ENCODE measurements around the gene MAP4.
"Not testable (repeated sequence)": the region's sequence is repeated elsewhere in the genome, so short reads cannot be mapped to it uniquely, and the experiment has no call there.

The MAP4 gene

GRCh38 chr3:47847260-47847659 is 169.0 kb downstream of the MAP4 start:
- DNase-seq (ENCODE audit: low read depth in 2 of 2), result no peak

GRCh38 chr3:47846880-47847248 is 169.4 kb downstream of the MAP4 start:
- DNase-seq (ENCODE audit: low read depth in 2 of 2), result no peak

- no peak for DNase-seq (ENCODE audit: low read depth in 2 of 2)
Observed at GRCh38 chr3:47846186-47846879, 169.9 kb downstream of the MAP4 start.

DNA sequence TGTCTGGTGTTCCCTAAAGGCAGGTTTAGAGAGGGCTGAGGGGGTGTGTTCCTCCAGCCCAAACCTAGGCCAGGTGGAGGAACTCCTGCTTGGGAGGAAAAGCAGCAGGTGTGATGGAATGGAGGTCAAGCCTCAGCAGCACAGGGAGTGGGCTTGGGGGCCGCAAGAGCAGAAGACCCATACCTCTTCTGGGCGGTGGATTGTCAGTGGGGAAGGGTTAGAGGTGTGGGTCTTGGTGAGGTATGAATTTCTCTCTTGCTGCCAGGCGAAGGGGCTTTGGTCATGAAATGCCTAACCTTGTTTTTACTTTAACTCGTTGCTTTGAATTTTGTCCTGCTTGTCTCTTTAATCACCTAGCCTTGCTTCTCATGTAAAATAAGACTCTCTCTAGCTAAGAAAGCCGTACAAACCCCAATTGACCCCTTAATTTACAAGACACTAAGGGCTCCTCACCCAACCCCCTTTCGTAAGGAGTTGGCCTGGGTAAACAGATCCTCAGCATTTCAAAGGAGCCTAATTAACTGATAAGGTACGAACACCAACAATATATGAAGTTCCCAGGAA is 174.3 kb downstream of the MAP4 start:
- DNase-seq (ENCODE audit: low read depth in 2 of 2), result no peak

GRCh38 chr3:47838503-47838902 is 177.7 kb downstream of the MAP4 start:
- no peak for DNase-seq (ENCODE audit: low read depth in 2 of 2)

DNA sequence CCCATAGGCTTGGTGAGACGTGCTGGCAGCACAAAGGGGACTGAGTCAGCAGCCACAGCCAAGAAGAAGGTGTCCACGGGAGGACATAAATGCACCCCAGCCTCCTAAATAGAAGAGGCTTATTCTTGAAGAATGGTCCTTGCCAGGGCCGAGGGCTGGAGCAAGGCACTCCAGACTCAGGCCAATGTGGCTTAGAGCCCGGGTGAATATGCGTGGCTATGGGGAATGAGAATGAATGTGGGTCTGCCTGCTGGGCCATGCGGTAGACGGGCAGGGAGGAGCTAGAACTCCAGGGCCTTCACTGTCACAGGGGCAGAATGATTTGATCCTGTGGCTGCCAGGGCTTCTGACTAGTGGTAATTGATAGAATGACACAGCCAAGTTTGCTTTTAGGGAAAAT is 179.2 kb downstream of the MAP4 start:
- DNase-seq (ENCODE audit: low read depth in 2 of 2), result no peak

DNA sequence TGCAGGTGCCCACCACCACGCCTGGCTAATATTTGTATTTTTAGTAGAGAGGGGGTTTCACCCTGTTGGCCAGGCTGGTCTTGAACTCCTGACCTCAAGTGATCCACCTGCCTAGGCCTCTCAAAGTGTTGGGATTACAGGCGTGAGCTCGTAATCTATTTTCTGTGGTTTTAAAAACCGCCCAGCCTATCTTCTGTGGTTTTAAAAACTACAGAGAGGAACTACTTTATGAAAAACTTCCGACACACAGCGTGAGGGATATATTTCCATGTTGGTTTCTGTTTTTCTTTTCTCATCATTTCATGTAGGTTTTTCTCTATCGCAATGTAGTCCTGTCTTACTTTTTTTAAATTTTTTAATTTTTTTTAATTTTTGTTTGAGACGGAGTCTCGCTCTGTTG is 186.7 kb downstream of the MAP4 start:
- DNase-seq (ENCODE audit: low read depth in 2 of 2), result not testable (repeated sequence)

GRCh38 chr3:47825590-47825989 is 190.6 kb downstream of the MAP4 start:
- no peak for DNase-seq (ENCODE audit: low read depth in 2 of 2)

- DNase-seq (ENCODE audit: low read depth in 2 of 2), result peak; percentile 50 to 62
Observed at GRCh38 chr3:47824541-47825473, 191.4 kb downstream of the MAP4 start.

GRCh38 chr3:47817609-47818008 is 198.6 kb downstream of the MAP4 start:
- no peak for DNase-seq (ENCODE audit: low read depth in 2 of 2)

DNA sequence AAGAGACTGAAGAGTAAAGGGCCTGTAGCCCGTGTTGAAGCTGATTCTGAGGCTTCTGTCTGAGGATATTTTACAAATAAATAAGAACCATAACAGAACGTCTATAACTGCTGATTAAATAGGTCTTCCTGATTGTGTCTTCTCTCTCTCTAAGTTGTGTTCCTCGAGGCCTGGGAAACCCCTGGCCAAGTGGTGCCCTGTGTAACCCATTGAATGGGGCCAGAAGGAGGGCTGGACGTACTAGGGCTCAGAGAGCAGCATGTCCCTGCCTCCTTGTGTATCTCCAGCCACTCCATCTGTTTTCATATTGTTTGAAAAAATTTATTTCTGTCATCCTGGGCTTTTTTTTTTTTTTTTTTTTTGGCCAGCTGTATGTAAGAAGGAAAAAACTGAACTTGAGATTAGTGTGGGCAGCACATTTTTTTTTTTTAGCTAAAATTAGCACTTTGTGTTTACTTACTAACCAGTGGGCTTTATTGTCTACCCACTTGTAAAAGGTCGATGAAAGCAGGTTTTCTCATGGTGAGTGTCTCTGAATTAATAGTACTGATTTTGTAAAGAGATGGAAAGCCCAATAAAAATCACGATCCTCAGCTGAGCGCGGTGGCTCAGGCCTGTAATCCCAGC is 202.6 kb downstream of the MAP4 start:
- DNase-seq (ENCODE audit: low read depth in 2 of 2), result no peak

- DNase-seq (ENCODE audit: low read depth in 2 of 2), result no peak
Observed at GRCh38 chr3:47804577-47804976, 211.6 kb downstream of the MAP4 start.

GRCh38 chr3:47803480-47804025 is 212.7 kb downstream of the MAP4 start:
- DNase-seq (ENCODE audit: low read depth in 2 of 2), result no peak

DNA sequence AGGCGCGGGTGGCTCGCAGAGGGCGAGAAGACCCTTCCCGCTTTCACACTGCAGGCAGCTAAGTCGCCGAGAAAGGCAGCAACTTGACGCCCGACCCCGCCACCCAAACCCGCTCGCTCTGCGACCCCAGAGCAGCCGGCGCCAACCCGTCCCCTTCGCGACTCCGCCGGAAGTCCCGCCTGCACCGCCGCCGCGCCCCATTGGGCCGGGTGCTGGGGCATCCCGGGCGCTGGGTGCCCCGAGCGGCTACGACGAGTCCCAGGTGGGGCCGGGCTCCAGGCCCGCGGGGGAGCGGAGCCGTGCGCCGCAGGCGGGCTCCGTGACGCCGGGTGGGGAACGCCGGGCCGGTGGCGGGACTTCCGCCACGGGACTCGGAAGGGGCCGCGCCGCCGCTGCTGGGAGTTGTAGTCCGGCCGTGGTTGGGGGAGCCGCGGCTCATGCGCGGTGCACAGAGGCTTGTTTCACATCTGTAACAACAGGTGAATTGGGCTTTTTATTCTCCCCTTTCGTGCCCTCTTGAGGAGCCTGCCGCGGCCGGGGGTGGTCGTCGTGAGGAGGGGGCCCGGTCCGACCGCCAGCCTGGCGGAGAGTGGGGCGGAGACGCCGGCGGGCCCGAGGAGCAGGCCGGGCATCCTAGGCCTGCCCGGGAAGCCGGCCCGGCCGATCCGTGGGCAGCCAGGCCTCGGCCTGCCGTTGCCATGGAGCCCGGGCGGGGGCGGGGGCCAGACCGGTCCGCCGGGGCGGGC is 213.3 kb downstream of the MAP4 start, which contains the start of gene DHX30:
TSS of gene DHX30 (plus strand) at position 405 of the 746 bp plus-strand sequence. CDS start 7,546 bp downstream, outside the sequence.
- DNase-seq (ENCODE audit: low read depth in 2 of 2), result peak; percentile 56 to 70

Data from stimulated activated CD8-positive, alpha-beta memory T cell treated with anti-CD3 and anti-CD28 coated beads, Interleukin-2, amount 100 ng/mL, for 1 hour (primary cell).